ENCODE results near the gene MPRIP. TPM values are rescaled to one million over a fixed set of nuclear protein-coding genes. Genes with fewer than 3 reads are reported as not detected.

The MPRIP gene
- total and polyA plus RNA-seq, 2 donors (not counting 1 experiment from before 2014, with no cell fraction given), result 130 to 299 TPM

DNA sequence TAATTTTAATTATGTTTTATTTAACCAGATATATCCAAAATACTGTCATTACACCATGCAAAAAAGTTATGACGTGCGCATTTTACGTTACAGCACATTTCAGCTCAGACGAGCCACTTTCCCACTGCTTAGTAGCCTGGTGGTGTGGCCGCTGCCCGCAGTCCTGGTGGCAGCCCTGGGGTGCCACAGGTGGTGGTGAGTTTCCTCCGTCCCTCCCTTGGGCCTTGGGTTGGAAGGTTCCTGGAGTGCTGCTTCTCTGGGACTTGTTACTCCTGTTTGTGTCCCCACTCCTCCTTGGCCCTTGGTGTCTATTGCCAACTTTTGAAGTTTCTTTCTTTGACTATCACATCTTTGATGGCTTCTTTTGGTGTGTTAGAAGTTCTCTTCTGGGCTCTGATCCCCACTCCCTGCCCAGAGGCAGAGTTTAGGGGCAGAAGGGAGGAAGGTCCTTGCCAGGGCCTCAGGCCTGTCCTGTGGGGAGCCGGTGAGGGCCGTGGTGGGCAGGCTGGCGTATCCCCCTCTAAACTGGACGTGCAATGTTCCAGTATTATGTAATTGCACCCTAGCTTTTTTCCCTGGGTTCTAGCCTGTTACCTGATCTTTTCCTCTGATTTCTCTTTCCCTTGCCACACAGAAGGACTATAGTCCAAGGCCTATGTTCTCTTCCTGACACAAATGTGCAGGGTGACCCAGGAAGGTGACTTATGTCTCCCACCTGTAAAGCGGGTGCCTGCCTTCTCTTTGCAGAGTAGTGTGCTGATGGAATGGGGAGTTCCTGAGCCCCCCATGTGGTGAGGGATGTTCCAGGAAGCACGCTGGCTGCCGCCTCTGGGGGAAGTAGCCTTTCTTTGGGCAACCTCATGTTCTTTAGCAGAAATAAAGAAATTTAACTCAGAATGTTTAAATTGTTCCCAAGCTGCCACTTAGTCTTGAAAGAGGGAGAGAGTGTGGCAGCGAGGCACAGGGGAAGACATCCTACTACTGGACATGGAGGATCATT lies 8.4 kb downstream of the MPRIP start:
- H3K4me1 ChIP-seq (ENCODE audit: control insufficient read depth in 2 of 2, insufficient read depth in 2 of 2, low read length in 2 of 2), result peaks cover 65 to 66% of the 10 kb centered on the region in 2 donors
- Mint-ChIP-seq H3K4me3 (peak overlapping the region; percentile 11), H3K27ac (peak overlapping the region; percentile 7), H3K27me3 (no peaks in the 10 kb centered on the region), H3K9me3 (ENCODE audit: insufficient read depth) (peaks cover 2% of the 10 kb centered on the region), H3K4me1 (peaks cover 79% of the 10 kb centered on the region)
- H3K36me3 ChIP-seq (replicated peaks in 1 of 2; ENCODE audit: control extremely low read depth in 1 of 2, control insufficient read depth in 1 of 2, extremely low read depth in 1 of 2, insufficient read depth in 2 of 2, low read length in 1 of 2), result peaks cover 0 to 3% of the 10 kb centered on the region in 2 experiments
- intact Hi-C loops (cut with micrococcal nuclease), result no loop called here
- no peak for ATAC-seq (ENCODE audit: low read depth)
- H2AFZ ChIP-seq (ENCODE audit: insufficient read depth, low read depth, low read length, poor library complexity, severe bottlenecking), result no peak overlapping the region
- CTCF ChIA-PET, result no interaction called here
- DNase-seq, result no peak
- peaks cover 0 to 2% (median 2%) of the 10 kb centered on the region in 3 donors for H3K9me3 ChIP-seq (ENCODE audit: control extremely low read depth in 1 of 3, control insufficient read depth in 2 of 3, insufficient read depth in 1 of 3, low read length in 2 of 3)
- H3K4me3 ChIP-seq (ENCODE audit: control extremely low read depth in 1 of 5, extremely low read depth in 1 of 5, insufficient read depth in 1 of 5, low read depth in 2 of 5, low read length in 4 of 5), result no peak overlapping the region
- H3K79me2 ChIP-seq (ENCODE audit: control insufficient read depth, insufficient read depth, low read length), result peaks cover 98% of the 10 kb centered on the region
- H3K4me2 ChIP-seq (replicated peaks; ENCODE audit: low read depth, low read length, poor library complexity, severe bottlenecking), result peak overlapping the region; percentile 37
- 79% methylated on average over 14 of the region's 15 CpGs for WGBS (ENCODE audit: insufficient coverage)
- H3K27ac ChIP-seq (ENCODE audit: low read length in 2 of 2), result no peak overlapping the region
- H4K20me1 ChIP-seq (ENCODE audit: control insufficient read depth, insufficient read depth, low read length, poor library complexity, severe bottlenecking), result peaks cover 81% of the 10 kb centered on the region
- TF ChIP-seq, protein P1, sequence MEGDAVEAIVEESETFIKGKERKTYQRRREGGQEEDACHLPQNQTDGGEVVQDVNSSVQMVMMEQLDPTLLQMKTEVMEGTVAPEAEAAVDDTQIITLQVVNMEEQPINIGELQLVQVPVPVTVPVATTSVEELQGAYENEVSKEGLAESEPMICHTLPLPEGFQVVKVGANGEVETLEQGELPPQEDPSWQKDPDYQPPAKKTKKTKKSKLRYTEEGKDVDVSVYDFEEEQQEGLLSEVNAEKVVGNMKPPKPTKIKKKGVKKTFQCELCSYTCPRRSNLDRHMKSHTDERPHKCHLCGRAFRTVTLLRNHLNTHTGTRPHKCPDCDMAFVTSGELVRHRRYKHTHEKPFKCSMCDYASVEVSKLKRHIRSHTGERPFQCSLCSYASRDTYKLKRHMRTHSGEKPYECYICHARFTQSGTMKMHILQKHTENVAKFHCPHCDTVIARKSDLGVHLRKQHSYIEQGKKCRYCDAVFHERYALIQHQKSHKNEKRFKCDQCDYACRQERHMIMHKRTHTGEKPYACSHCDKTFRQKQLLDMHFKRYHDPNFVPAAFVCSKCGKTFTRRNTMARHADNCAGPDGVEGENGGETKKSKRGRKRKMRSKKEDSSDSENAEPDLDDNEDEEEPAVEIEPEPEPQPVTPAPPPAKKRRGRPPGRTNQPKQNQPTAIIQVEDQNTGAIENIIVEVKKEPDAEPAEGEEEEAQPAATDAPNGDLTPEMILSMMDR (IDR thresholded peaks at IDR 0.05), result no peak
- TF ChIP-seq EZH2 (IDR thresholded peaks at IDR 0.05; ENCODE audit: borderline replicate concordance, insufficient read depth, low read depth, low read length, poor library complexity, severe bottlenecking), result no peak
- no peaks in the 10 kb centered on the region for H3K27me3 ChIP-seq (replicated peaks in 1 of 4; ENCODE audit: control extremely low read depth in 1 of 4, control insufficient read depth in 3 of 4, insufficient read depth in 4 of 4, low read length in 3 of 4)
- H3K9ac ChIP-seq (ENCODE audit: low read length), result no peak overlapping the region
- POLR2A ChIA-PET, result interaction anchor here (0.6 kb wide), 2 partner anchors 18 to 268 kb away, joined by 3 to 7 read pairs; no protein-coding TSS in a partner anchor

DNA sequence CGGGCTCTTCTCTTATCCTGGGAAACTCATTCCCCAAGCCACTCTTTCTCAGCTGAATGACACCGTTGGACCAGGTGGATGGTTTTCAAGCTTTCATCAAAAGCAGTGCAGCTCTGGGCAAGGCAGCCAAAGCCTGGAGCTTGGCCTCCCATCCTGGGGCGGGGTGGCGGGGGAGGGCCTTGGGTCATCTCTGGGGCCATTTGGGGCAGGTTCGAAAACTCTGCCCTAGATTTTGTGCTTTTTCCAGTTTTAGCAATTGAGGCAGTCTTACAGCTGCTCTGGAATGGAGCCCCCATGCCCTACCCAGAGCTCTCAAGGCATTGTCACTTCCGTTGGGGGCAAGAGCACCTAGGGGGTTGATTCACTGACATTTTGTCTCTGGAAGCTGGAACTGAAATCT lies 9.1 kb downstream of the MPRIP start:
- peaks cover 73% of the 10 kb centered on the region for H3K4me1 Mint-ChIP-seq
- Histone ChIP-seq H3K4me3 (ENCODE audit: control extremely low read depth in 1 of 5, extremely low read depth in 1 of 5, insufficient read depth in 1 of 5, low read depth in 2 of 5, low read length in 4 of 5) (no peak overlapping the region), H2AFZ (ENCODE audit: insufficient read depth, low read depth, low read length, poor library complexity, severe bottlenecking) (no peak overlapping the region), H3K27me3 (replicated peaks in 1 of 4; ENCODE audit: control extremely low read depth in 1 of 4, control insufficient read depth in 3 of 4, insufficient read depth in 4 of 4, low read length in 3 of 4) (no peaks in the 10 kb centered on the region), H3K36me3 (replicated peaks in 1 of 2; ENCODE audit: control extremely low read depth in 1 of 2, control insufficient read depth in 1 of 2, extremely low read depth in 1 of 2, insufficient read depth in 2 of 2, low read length in 1 of 2) (peaks cover 0 to 3% of the 10 kb centered on the region in 2 experiments), H3K9me3 (ENCODE audit: control extremely low read depth in 1 of 3, control insufficient read depth in 2 of 3, insufficient read depth in 1 of 3, low read length in 2 of 3) (peaks cover 0 to 1% (median 0%) of the 10 kb centered on the region in 3 donors), H3K4me1 (ENCODE audit: control insufficient read depth in 2 of 2, insufficient read depth in 2 of 2, low read length in 2 of 2) (peaks cover 59% of the 10 kb centered on the region in 2 donors), H4K20me1 (ENCODE audit: control insufficient read depth, insufficient read depth, low read length, poor library complexity, severe bottlenecking) (peaks cover 88% of the 10 kb centered on the region), H3K9ac (ENCODE audit: low read length) (no peak overlapping the region), H3K4me2 (replicated peaks; ENCODE audit: low read depth, low read length, poor library complexity, severe bottlenecking) (peak overlapping the region; percentile 37), H3K27ac (ENCODE audit: low read length in 2 of 2) (no peak overlapping the region), H3K79me2 (ENCODE audit: control insufficient read depth, insufficient read depth, low read length) (peaks cover 98% of the 10 kb centered on the region)
- intact Hi-C loops (cut with micrococcal nuclease), result no loop called here
- no peak for ATAC-seq (ENCODE audit: low read depth)
- DNase-seq, result no peak
- POLR2A ChIA-PET, result interaction anchor here (0.6 kb wide), 1 partner anchor 17 kb away, joined by 3 read pairs; no protein-coding TSS in a partner anchor
- no peak overlapping the region for H3K27ac Mint-ChIP-seq
- no peaks in the 10 kb centered on the region for H3K27me3 Mint-ChIP-seq
- CTCF ChIA-PET, result no interaction called here
- 87% methylated on average over 6 of the region's 6 CpGs for WGBS (ENCODE audit: insufficient coverage)
- H3K4me3 Mint-ChIP-seq, result no peak overlapping the region
- TF ChIP-seq, protein P1 (IDR thresholded peaks at IDR 0.05), result no peak
- no peak for TF ChIP-seq EZH2 (IDR thresholded peaks at IDR 0.05; ENCODE audit: borderline replicate concordance, insufficient read depth, low read depth, low read length, poor library complexity, severe bottlenecking)
- no peaks in the 10 kb centered on the region for H3K9me3 Mint-ChIP-seq (ENCODE audit: insufficient read depth)
